Natural killer cell (primary cell): ENCODE results near the gene GALNT15. TPM values are rescaled to one million over a fixed set of nuclear protein-coding genes. Genes with fewer than 3 reads are reported as not detected.

ENCODE experiments used
- ATAC-seq, 3 donors: fragments of 150-1000 bp in 2 of 3; fragments of 200-7000 bp in 1 of 3; cut with Tn5 transposase; 1 replicate in 1 of 3; 2 replicates in 2 of 3; pipeline ENCODE4 v1.10.0; 2021; ENCODE audit warnings: mild to moderate bottlenecking in 2 of 3, moderate library complexity in 2 of 3
- DNase-seq, 2 donors: peaks; one replicate each; pipeline versions ENCODE4 v3.0.0 to v3.0.0-alpha.2; 2013 to 2021; ENCODE audit warnings: mixed read lengths in 1 of 2
- H3K27ac ChIP-seq: one replicate; pipeline ENCODE4 v1.5.1; 2013; ENCODE audit warnings: mild to moderate bottlenecking, low read length
- H3K27me3 ChIP-seq: one replicate; pipeline ENCODE4 v1.6.1; 2013; ENCODE audit warnings: low read length; ENCODE audit not compliant: control insufficient read depth, insufficient read depth
- H3K36me3 ChIP-seq: one replicate; pipeline ENCODE4 v1.6.1; 2013; ENCODE audit warnings: low read length; ENCODE audit not compliant: control insufficient read depth, insufficient read depth
- H3K4me1 ChIP-seq: one replicate; pipeline ENCODE4 v1.6.1; 2013; ENCODE audit warnings: low read length; ENCODE audit not compliant: control insufficient read depth, insufficient read depth
- H3K4me3 ChIP-seq: one replicate; pipeline ENCODE4 v1.5.1; 2013; ENCODE audit warnings: low read length
- H3K9me3 ChIP-seq: one replicate; pipeline ENCODE4 v1.6.1; 2013; ENCODE audit warnings: low read length; ENCODE audit not compliant: control insufficient read depth, insufficient read depth
- H3K27ac Mint-ChIP-seq, 2 donors: one replicate each; pipeline ENCODE4 v1.8.0; 2022; ENCODE audit warnings: mild to moderate bottlenecking in 2 of 2, mixed read lengths in 2 of 2, moderate library complexity in 1 of 2
- H3K27me3 Mint-ChIP-seq, 2 donors: one replicate each; pipeline ENCODE4 v1.8.0; 2022; ENCODE audit warnings: low read depth in 2 of 2, mixed read lengths in 2 of 2
- H3K36me3 Mint-ChIP-seq: one replicate; pipeline ENCODE4 v1.8.0; 2022; ENCODE audit warnings: mixed read lengths
- H3K4me1 Mint-ChIP-seq, 2 donors: one replicate each; pipeline ENCODE4 v1.8.0; 2022; ENCODE audit warnings: mixed read lengths in 2 of 2
- H3K4me3 Mint-ChIP-seq: one replicate; pipeline ENCODE4 v1.8.0; 2022; ENCODE audit warnings: mild to moderate bottlenecking, moderate library complexity, mixed read lengths
- H3K9me3 Mint-ChIP-seq, 2 donors: one replicate each; pipeline ENCODE4 v1.8.0; 2022; ENCODE audit warnings: mixed read lengths in 2 of 2
- CTCF ChIP-seq: fragments of 200-600 bp; IDR thresholded peaks from one replicate; pipeline ENCODE4 v1.8.0; 2022; ENCODE audit warnings: antibody characterized with exemption
- WGBS: methylation state at CpG from one replicate; pipeline ENCODE4 v1.1.7; 2013; ENCODE audit warnings: missing lambda C conversion rate; ENCODE audit not compliant: insufficient coverage; 5-methylcytosine and 5-hydroxymethylcytosine counted together
- intact Hi-C: fragments of 100-400 bp; cut with micrococcal nuclease; formaldehyde crosslinking; loops from one replicate; pipeline ENCODE4 v1.14.2; 2022
- total RNA-seq, 4 donors: library from RNA; stranded (reverse); fragments of 120-200 nt in 1 of 4; gene quantifications; one replicate each; pipeline versions ENCODE4 v1.2.3 to v1.2.4, GENCODE V29; 2013 to 2022

The GALNT15 gene
- total RNA-seq, 3 donors from 2014 or later (not counting 1 experiment from before 2014, with no cell fraction given), result not detected

GRCh38 chr3:16258866-16259265 lies 84.4 kb downstream of the GALNT15 start:
- intact Hi-C loops, result no loop called here
- no peak overlapping the region for H3K4me3 ChIP-seq
- H3K9me3 Mint-ChIP-seq, result no peaks in the 10 kb centered on the region
- H3K27ac Mint-ChIP-seq, result no peak overlapping the region
- no peak for ATAC-seq
- H3K4me1 ChIP-seq, result peaks cover under 1% of the 10 kb centered on the region
- DNase-seq, result no peak
- peaks cover 6% of the 10 kb centered on the region for H3K36me3 Mint-ChIP-seq
- H3K27ac ChIP-seq, result no peak overlapping the region
- no peak overlapping the region for H3K4me3 Mint-ChIP-seq
- H3K27me3 ChIP-seq, result no peaks in the 10 kb centered on the region
- peaks cover 1% of the 10 kb centered on the region in 2 donors for H3K4me1 Mint-ChIP-seq
- 44% methylated on average over 1 of the region's 1 CpG for WGBS
- H3K36me3 ChIP-seq, result peaks cover 27% of the 10 kb centered on the region
- no peaks in the 10 kb centered on the region for H3K27me3 Mint-ChIP-seq
- no peak for TF ChIP-seq CTCF
- no peaks in the 10 kb centered on the region for H3K9me3 ChIP-seq

DNA sequence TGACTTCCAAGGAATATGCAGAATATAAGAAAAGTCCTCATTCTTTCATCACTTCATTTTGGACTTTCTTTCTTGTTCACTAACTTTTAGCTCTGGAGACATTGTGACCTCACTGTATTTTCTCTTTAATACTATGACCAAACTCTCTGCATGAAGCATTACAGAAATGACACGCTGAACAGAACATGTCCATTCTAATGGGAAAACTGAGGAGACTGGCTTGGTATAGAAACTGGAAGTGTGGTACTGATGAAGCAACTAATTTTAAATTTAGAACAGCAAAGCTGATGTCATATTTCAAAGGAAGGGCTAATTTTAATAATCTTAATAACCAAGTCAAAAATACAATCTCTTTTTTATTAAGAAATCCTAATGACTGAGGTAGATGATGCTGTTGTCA lies 85.6 kb downstream of the GALNT15 start:
- ATAC-seq, result no peak
- 91% methylated on average over 1 of the region's 1 CpG for WGBS
- Histone ChIP-seq H3K9me3 (no peaks in the 10 kb centered on the region), H3K36me3 (peaks cover 27% of the 10 kb centered on the region), H3K27me3 (no peaks in the 10 kb centered on the region), H3K4me3 (no peak overlapping the region), H3K27ac (no peak overlapping the region), H3K4me1 (peaks cover 7% of the 10 kb centered on the region)
- Mint-ChIP-seq H3K36me3 (peaks cover 6% of the 10 kb centered on the region), H3K4me1 (peaks cover 6% of the 10 kb centered on the region in 2 donors), H3K4me3 (no peak overlapping the region), H3K9me3 (no peaks in the 10 kb centered on the region), H3K27ac (no peak overlapping the region), H3K27me3 (no peaks in the 10 kb centered on the region)
- no peak for TF ChIP-seq CTCF
- DNase-seq, result no peak
- intact Hi-C loops, result loop anchor here (10.0 kb wide), 1 partner anchor 975 kb away; no protein-coding TSS in a partner anchor

DNA sequence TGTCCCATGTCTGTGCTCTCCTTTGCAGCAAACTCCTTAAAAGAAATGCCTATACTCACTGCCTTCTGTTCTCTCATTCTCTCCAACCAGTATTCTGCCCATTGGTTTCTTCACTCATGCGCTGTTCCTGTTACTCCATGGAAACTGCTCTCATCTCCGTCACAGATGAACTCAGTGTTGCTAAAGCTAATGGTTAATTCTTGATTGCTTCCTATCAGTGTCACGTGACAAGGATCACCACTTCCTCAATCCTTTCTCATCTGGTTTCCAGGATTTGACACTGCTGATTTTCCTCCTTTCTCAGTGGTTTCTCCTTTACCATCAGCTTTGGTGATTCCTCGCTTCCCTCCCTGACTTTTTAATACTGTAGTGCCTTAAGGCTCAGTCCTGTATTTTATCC lies 87.7 kb downstream of the GALNT15 start:
- H3K4me1 ChIP-seq, result peaks cover 11% of the 10 kb centered on the region
- no peaks in the 10 kb centered on the region for H3K27me3 ChIP-seq
- H3K27ac ChIP-seq, result no peak overlapping the region
- ATAC-seq (no peak), DNase-seq (no peak)
- 88% methylated on average over 4 of the region's 4 CpGs for WGBS
- H3K9me3 Mint-ChIP-seq, result no peaks in the 10 kb centered on the region
- peaks cover 6% of the 10 kb centered on the region for H3K36me3 Mint-ChIP-seq
- no peaks in the 10 kb centered on the region for H3K9me3 ChIP-seq
- H3K4me3 ChIP-seq, result no peak overlapping the region
- no peak overlapping the region for H3K27ac Mint-ChIP-seq
- no peak for TF ChIP-seq CTCF
- peaks cover 6 to 15% of the 10 kb centered on the region in 2 donors for H3K4me1 Mint-ChIP-seq
- intact Hi-C loops, result loop anchor here (10.0 kb wide), 1 partner anchor 973 kb away; no protein-coding TSS in a partner anchor
- H3K4me3 Mint-ChIP-seq, result no peak overlapping the region
- peaks cover 24% of the 10 kb centered on the region for H3K36me3 ChIP-seq
- H3K27me3 Mint-ChIP-seq, result no peaks in the 10 kb centered on the region

- no peak for TF ChIP-seq CTCF
- Mint-ChIP-seq H3K9me3 (no peaks in the 10 kb centered on the region), H3K27ac (peak overlapping the region; percentile 89 to 95), H3K27me3 (no peaks in the 10 kb centered on the region), H3K36me3 (peaks cover 6% of the 10 kb centered on the region), H3K4me1 (peaks cover 6 to 15% of the 10 kb centered on the region in 2 donors), H3K4me3 (peak overlapping the region; percentile 96)
- intact Hi-C loops, result loop anchor here (10.0 kb wide), 1 partner anchor 971 kb away; no protein-coding TSS in a partner anchor
- under 1% methylated on average over 21 of the region's 21 CpGs for WGBS
- no peak for DNase-seq
- H3K27me3 ChIP-seq, result no peaks in the 10 kb centered on the region
- H3K36me3 ChIP-seq, result peaks cover 16% of the 10 kb centered on the region
- peak overlapping the region; percentile 99 for H3K27ac ChIP-seq
- ATAC-seq, result no peak
- H3K4me3 ChIP-seq, result peak overlapping the region; percentile 99
- peaks cover 11% of the 10 kb centered on the region for H3K4me1 ChIP-seq
- H3K9me3 ChIP-seq, result no peaks in the 10 kb centered on the region
Observed at GRCh38 chr3:16264174-16264707, 89.8 kb downstream of the GALNT15 start.
